ENCODE data around the gene LRMDA.

GRCh38 chr10:75531571-75532031 lies 100.2 kb downstream of the LRMDA start:
- TF ChIP-seq CTCF (conservative IDR thresholded peaks at IDR 0.05; ENCODE audit: low read depth, low read length) (no peak), RCOR1 (IDR thresholded peaks at IDR 0.05; ENCODE audit: insufficient replicate concordance, low read length) (no peak), BHLHE40 (IDR thresholded peaks at IDR 0.05; ENCODE audit: low read depth, low read length) (no peak), POLR2A (IDR thresholded peaks at IDR 0.05; ENCODE audit: low read depth, low read length) (no peak), RAD21 (IDR thresholded peaks at IDR 0.05; ENCODE audit: low read length) (no peak), SMC3 (IDR thresholded peaks at IDR 0.05; ENCODE audit: low read depth, low read length) (no peak), CEBPB (IDR thresholded peaks at IDR 0.05; ENCODE audit: low read depth, low read length) (no peak), MAFK (IDR thresholded peaks at IDR 0.05; ENCODE audit: low read depth, low read length) (no peak)

Data from IMR-90 (cell line).